K562 (cell line): ENCODE results near the gene RERE. TPM values are rescaled to one million over a fixed set of nuclear protein-coding genes. Genes with fewer than 3 reads are reported as not detected.
A peak's percentile ranks its signal among the peaks of the same experiment; 100 is the strongest.

Experiments
- EP400 ChIP-seq: fragments of 450-650 bp; IDR thresholded peaks from 2 replicates; pipeline ENCODE4 v1.6.1; 2017; ENCODE audit warnings: antibody characterized with exemption, mild to moderate bottlenecking, moderate library complexity
- FIP1L1 ChIP-seq: fragments of 200-400 bp; formaldehyde crosslinking; IDR thresholded peaks from 2 replicates; pipeline ENCODE4 v1.6.1; 2018; ENCODE audit warnings: mild to moderate bottlenecking, low read depth, low read length; ENCODE audit not compliant: poor library complexity, severe bottlenecking
- HOXB6 ChIP-seq: fragments of 250-450 bp; sonication (Bioruptor Pico); IDR thresholded peaks from 2 replicates; pipeline ENCODE4 v1.5.1; 2022; ENCODE audit warnings: mild to moderate bottlenecking, borderline replicate concordance
- LCOR ChIP-seq: sonication (generic); formaldehyde crosslinking; IDR thresholded peaks from 2 replicates; pipeline ENCODE4 v1.8.0; 2022; ENCODE audit warnings: mild to moderate bottlenecking, missing genetic modification reagents
- MED1 ChIP-seq: sonication (generic); formaldehyde crosslinking; IDR thresholded peaks from 2 replicates; pipeline ENCODE4 v1.8.1; 2023; ENCODE audit warnings: missing genetic modification reagents, borderline replicate concordance
- MEF2A ChIP-seq: IDR thresholded peaks from 2 replicates; pipeline ENCODE4 v1.6.1; 2011; ENCODE audit warnings: low read depth, mild to moderate bottlenecking, low read length, moderate library complexity; ENCODE audit not compliant: control insufficient read depth
- RBBP5 ChIP-seq: fragments of 200-600 bp; sonication (generic); IDR thresholded peaks from 2 replicates; pipeline ENCODE4 v1.6.1; 2012; ENCODE audit warnings: borderline replicate concordance, mild to moderate bottlenecking, low read length, control low read depth, inconsistent platforms; ENCODE audit not compliant: insufficient read depth, poor library complexity, severe bottlenecking
- RFX1 ChIP-seq: fragments of 450-650 bp; IDR thresholded peaks from 2 replicates; pipeline ENCODE4 v1.6.1; 2016; ENCODE audit warnings: mild to moderate bottlenecking, moderate library complexity
- STAT5B ChIP-seq: fragments of 250-450 bp; sonication (Bioruptor Pico); IDR thresholded peaks from 2 replicates; pipeline ENCODE4 v1.8.0; 2021; ENCODE audit warnings: mild to moderate bottlenecking, inconsistent platforms
- TAF1 ChIP-seq: IDR thresholded peaks from 2 replicates; pipeline ENCODE4 v1.6.1; 2011; ENCODE audit warnings: mild to moderate bottlenecking, low read length, moderate library complexity; ENCODE audit not compliant: insufficient read depth, control insufficient read depth, severe bottlenecking; ENCODE audit errors: extremely low read depth
- TCF7 ChIP-seq: sonication (generic); IDR thresholded peaks from 2 replicates; pipeline ENCODE4 v1.6.1; 2016; ENCODE audit warnings: antibody characterized with exemption, borderline replicate concordance
- ZC3H8 ChIP-seq: fragments of 450-650 bp; IDR thresholded peaks from 2 replicates; pipeline ENCODE4 v1.6.1; 2017
- ZFPM2 ChIP-seq: fragments of 250-450 bp; sonication (Bioruptor Pico); IDR thresholded peaks from 2 replicates; pipeline ENCODE4 v1.5.1; 2022; ENCODE audit warnings: mild to moderate bottlenecking
- polyA plus RNA-seq, 8 experiments: library from polyadenylated mRNA; depleted of rRNA in 4 of 8; stranded (reverse) in 5 of 8; unstranded in 3 of 8; fragments of >200 nt; fragmentation: Nextera tagmentation in 2 of 8; fragmentation: Illumina TruSeq in 1 of 8; extraction: Ambion mirVana in 2 of 8; extraction: Trizol in 1 of 8; gene quantifications; 2 replicates each; pipeline versions ENCODE4 v1.2.1 to v1.2.3, GENCODE V29; 2011 to 2014; ENCODE audit warnings: inconsistent platforms in 1 of 8, missing spikeins in 1 of 8
- total RNA-seq, 7 experiments: library from RNA; depleted of rRNA in 6 of 7; stranded (reverse); fragments of >200 nt in 6 of 7; fragmentation: Illumina TruSeq in 2 of 7; extraction: Trizol in 2 of 7; gene quantifications; 2 replicates each; pipeline versions ENCODE4 v1.2.1 to v1.2.3, GENCODE V29; 2011 to 2021; ENCODE audit warnings: low replicate concordance in 1 of 7
- TF ChIP-seq, protein P1 (sequence below): fragments of 450-650 bp; IDR thresholded peaks from 2 replicates; pipeline ENCODE4 v1.6.1; 2017; ENCODE audit warnings: mild to moderate bottlenecking, moderate library complexity
- TF ChIP-seq, protein P2 (sequence below): fragments of 450-650 bp; formaldehyde crosslinking; IDR thresholded peaks from 2 replicates; pipeline ENCODE4 v1.4.0; 2022; ENCODE audit warnings: missing genetic modification characterization
- TF ChIP-seq, protein P3 (sequence below): fragments of 250-450 bp; sonication (Bioruptor Pico); IDR thresholded peaks from 2 replicates; pipeline ENCODE4 v1.4.0; 2020
- TF ChIP-seq, protein P4 (sequence below): fragments of 250-450 bp; sonication (Bioruptor Pico); IDR thresholded peaks from 2 replicates; pipeline ENCODE4 v1.4.0; 2020; ENCODE audit warnings: mild to moderate bottlenecking, moderate library complexity, borderline replicate concordance
- TF ChIP-seq, protein P5 (sequence below), 2 experiments: fragments of 450-650 bp; IDR thresholded peaks; 2 replicates each; pipeline ENCODE4 v1.6.1; 2016
- TF ChIP-seq, protein P6 (sequence below): fragments of 250-450 bp; sonication (Bioruptor Pico); IDR thresholded peaks from 2 replicates; pipeline ENCODE4 v1.8.0; 2022; ENCODE audit warnings: moderate library complexity, mild to moderate bottlenecking, inconsistent platforms

Gene RERE
- total and polyA plus RNA-seq, 9 of the 15 experiments (the other 6 are each of a cell fraction or from before 2014, with no cell fraction given): 3.0 to 51.5 (median 13.4) TPM

DNA sequence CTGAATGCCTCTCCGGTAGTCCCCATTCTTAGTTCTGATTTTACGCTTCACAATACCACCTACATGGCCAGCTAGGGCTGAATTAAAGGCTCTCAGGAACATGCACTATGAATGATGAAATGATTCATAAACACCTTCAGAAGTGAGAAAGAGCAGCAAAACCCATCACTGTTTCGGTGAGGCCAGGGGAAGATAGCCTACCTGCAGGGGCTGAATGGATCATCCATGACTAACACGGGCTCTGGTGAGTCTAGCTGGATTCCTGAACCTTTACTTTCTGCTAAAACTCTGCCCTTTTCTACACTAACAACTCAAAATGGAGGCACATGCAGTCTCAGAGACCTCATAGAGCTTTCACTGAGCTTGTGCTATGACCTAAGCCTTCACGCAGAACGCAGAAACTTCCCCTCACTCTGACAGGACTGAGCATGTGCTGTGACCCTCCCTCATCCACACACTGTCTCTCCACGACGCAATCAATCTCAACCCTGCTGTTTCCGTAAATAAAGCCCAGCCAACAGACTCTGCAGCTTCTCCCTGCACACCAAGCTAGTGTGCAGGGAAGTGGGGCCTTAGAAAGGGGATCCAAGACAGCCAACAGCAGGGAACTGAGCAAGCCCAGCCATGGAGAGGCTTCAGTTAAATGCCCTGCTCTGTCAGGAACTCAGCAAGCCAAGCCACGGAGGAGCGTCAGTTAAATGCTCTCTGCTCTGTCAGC, 291.7 kb downstream of the RERE start (continued):
- TF ChIP-seq EP400 (peak; percentile 82), STAT5B (CRISPR knock-in tag) (no peak), RBBP5 (peak; percentile 27), ZFPM2 (no peak), MED1 (CRISPR knock-in tag) (no peak), RFX1 (peak; percentile 8; the same call in 1 of the 2 replicates), MEF2A (no peak), ZC3H8 (no peak), HOXB6 (no peak), FIP1L1 (no peak), TCF7 (no peak), TAF1 (peak; percentile 25), LCOR (no peak)
- TF ChIP-seq, protein P1, sequence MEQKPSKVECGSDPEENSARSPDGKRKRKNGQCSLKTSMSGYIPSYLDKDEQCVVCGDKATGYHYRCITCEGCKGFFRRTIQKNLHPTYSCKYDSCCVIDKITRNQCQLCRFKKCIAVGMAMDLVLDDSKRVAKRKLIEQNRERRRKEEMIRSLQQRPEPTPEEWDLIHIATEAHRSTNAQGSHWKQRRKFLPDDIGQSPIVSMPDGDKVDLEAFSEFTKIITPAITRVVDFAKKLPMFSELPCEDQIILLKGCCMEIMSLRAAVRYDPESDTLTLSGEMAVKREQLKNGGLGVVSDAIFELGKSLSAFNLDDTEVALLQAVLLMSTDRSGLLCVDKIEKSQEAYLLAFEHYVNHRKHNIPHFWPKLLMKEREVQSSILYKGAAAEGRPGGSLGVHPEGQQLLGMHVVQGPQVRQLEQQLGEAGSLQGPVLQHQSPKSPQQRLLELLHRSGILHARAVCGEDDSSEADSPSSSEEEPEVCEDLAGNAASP: no peak
- TF ChIP-seq, protein P2, sequence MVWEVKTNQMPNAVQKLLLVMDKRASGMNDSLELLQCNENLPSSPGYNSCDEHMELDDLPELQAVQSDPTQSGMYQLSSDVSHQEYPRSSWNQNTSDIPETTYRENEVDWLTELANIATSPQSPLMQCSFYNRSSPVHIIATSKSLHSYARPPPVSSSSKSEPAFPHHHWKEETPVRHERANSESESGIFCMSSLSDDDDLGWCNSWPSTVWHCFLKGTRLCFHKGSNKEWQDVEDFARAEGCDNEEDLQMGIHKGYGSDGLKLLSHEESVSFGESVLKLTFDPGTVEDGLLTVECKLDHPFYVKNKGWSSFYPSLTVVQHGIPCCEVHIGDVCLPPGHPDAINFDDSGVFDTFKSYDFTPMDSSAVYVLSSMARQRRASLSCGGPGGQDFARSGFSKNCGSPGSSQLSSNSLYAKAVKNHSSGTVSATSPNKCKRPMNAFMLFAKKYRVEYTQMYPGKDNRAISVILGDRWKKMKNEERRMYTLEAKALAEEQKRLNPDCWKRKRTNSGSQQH (CRISPR knock-in tag): peak; percentile 84
- TF ChIP-seq, protein P3, sequence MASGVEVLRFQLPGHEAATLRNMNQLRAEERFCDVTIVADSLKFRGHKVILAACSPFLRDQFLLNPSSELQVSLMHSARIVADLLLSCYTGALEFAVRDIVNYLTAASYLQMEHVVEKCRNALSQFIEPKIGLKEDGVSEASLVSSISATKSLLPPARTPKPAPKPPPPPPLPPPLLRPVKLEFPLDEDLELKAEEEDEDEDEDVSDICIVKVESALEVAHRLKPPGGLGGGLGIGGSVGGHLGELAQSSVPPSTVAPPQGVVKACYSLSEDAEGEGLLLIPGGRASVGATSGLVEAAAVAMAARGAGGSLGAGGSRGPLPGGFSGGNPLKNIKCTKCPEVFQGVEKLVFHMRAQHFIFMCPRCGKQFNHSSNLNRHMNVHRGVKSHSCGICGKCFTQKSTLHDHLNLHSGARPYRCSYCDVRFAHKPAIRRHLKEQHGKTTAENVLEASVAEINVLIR (CRISPR knock-in tag): peak; percentile 55; the same call in 1 of the 2 replicates
- TF ChIP-seq, protein P4, sequence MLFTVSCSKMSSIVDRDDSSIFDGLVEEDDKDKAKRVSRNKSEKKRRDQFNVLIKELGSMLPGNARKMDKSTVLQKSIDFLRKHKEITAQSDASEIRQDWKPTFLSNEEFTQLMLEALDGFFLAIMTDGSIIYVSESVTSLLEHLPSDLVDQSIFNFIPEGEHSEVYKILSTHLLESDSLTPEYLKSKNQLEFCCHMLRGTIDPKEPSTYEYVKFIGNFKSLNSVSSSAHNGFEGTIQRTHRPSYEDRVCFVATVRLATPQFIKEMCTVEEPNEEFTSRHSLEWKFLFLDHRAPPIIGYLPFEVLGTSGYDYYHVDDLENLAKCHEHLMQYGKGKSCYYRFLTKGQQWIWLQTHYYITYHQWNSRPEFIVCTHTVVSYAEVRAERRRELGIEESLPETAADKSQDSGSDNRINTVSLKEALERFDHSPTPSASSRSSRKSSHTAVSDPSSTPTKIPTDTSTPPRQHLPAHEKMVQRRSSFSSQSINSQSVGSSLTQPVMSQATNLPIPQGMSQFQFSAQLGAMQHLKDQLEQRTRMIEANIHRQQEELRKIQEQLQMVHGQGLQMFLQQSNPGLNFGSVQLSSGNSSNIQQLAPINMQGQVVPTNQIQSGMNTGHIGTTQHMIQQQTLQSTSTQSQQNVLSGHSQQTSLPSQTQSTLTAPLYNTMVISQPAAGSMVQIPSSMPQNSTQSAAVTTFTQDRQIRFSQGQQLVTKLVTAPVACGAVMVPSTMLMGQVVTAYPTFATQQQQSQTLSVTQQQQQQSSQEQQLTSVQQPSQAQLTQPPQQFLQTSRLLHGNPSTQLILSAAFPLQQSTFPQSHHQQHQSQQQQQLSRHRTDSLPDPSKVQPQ (CRISPR knock-in tag): peak; percentile 58; the same call in 1 of the 2 replicates
- TF ChIP-seq, protein P5, sequence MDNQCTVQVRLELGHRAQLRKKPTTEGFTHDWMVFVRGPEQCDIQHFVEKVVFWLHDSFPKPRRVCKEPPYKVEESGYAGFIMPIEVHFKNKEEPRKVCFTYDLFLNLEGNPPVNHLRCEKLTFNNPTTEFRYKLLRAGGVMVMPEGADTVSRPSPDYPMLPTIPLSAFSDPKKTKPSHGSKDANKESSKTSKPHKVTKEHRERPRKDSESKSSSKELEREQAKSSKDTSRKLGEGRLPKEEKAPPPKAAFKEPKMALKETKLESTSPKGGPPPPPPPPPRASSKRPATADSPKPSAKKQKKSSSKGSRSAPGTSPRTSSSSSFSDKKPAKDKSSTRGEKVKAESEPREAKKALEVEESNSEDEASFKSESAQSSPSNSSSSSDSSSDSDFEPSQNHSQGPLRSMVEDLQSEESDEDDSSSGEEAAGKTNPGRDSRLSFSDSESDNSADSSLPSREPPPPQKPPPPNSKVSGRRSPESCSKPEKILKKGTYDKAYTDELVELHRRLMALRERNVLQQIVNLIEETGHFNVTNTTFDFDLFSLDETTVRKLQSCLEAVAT (IDR thresholded peaks at IDR 0.05): peak in 1 of 2 experiments; percentile 53; a peak in 1 of 4 replicates
- TF ChIP-seq, protein P6, sequence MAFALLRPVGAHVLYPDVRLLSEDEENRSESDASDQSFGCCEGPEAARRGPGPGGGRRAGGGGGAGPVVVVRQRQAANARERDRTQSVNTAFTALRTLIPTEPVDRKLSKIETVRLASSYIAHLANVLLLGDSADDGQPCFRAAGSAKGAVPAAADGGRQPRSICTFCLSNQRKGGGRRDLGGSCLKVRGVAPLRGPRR (CRISPR knock-in tag): no peak
